Measurements from ENCODE around the gene NIF3L1.

GRCh38 chr2:200845669-200846325 lies 43.4 kb upstream of the NIF3L1 start:
- TF ChIP-seq RFX7 (CRISPR knock-in tag; IDR thresholded peaks at IDR 0.05): no peak
- no peak for TF ChIP-seq NFRKB (IDR thresholded peaks at IDR 0.05; ENCODE audit: low read depth)
- no peak for TF ChIP-seq POLR2B (IDR thresholded peaks at IDR 0.05; ENCODE audit: low read depth, partially characterized antibody)
- no peak for TF ChIP-seq TEAD4 (IDR thresholded peaks at IDR 0.05; ENCODE audit: low read length)
- no peak for TF ChIP-seq TEAD4 (CRISPR knock-in tag; IDR thresholded peaks at IDR 0.05; ENCODE audit: borderline replicate concordance)
- TF ChIP-seq MAX (CRISPR knock-in tag; IDR thresholded peaks at IDR 0.05): no peak
- TF ChIP-seq NFE2 (IDR thresholded peaks at IDR 0.05; ENCODE audit: low read depth): no peak
- TF ChIP-seq KLF16 (IDR thresholded peaks at IDR 0.05): no peak
- no peak for TF ChIP-seq RFX1 (IDR thresholded peaks at IDR 0.05)
- no peak for TF ChIP-seq ETS2 (tag; IDR thresholded peaks at IDR 0.05; ENCODE audit: borderline replicate concordance, poor library complexity, severe bottlenecking)
- no peak for TF ChIP-seq CEBPZ (IDR thresholded peaks at IDR 0.05; ENCODE audit: borderline replicate concordance, low read depth, low read length)
- no peak for TF ChIP-seq IRF2 (CRISPR knock-in tag; IDR thresholded peaks at IDR 0.05)
- TF ChIP-seq CTCF (IDR thresholded peaks at IDR 0.05 in 2 of 3, conservative IDR thresholded peaks at IDR 0.05 in 1 of 3; ENCODE audit: insufficient read depth in 2 of 3, low read depth in 1 of 3, low read length in 3 of 3): no peak
- no peak for TF ChIP-seq SAP30 (IDR thresholded peaks at IDR 0.05; ENCODE audit: borderline replicate concordance, insufficient read depth, low read depth, low read length, poor library complexity, severe bottlenecking)

All from K562 (cell line).